GM12878 (cell line): ENCODE results near the gene DYDC2.

ENCODE experiments used
- CHD4 ChIP-seq: fragments of 200-600 bp; sonication (generic); IDR thresholded peaks from 2 replicates; pipeline ENCODE4 v1.6.1; 2016; ENCODE audit warnings: mild to moderate bottlenecking
- JUNB ChIP-seq: IDR thresholded peaks from 2 replicates; pipeline ENCODE4 v1.6.1; 2016; ENCODE audit warnings: antibody characterized with exemption, mild to moderate bottlenecking
- TF ChIP-seq, protein P1 (sequence below): IDR thresholded peaks from 2 replicates; pipeline ENCODE4 v1.6.1; 2011; ENCODE audit warnings: low read depth, low read length, improper control_type of control experiment, borderline replicate concordance

DNA sequence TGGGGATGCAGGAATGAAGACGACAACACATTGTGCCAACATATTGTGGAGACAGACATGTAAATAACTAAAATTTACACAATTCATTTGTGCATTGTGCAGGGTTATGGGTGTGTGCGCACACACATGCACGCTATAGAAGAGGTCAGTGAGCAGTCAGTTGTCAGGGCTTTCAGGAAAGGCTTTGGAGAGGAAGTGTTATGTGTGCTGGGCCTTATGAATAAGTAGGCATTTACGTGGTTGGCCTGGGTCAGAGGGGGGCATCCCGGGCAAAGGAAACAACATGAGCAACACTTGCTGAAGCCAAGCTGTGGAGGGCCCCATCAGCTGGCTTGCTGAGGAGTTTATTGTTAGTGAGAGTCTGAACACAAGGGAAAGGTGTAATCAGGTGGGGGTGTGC is 55.9 kb downstream of the DYDC2 start:
- TF ChIP-seq, protein P1, sequence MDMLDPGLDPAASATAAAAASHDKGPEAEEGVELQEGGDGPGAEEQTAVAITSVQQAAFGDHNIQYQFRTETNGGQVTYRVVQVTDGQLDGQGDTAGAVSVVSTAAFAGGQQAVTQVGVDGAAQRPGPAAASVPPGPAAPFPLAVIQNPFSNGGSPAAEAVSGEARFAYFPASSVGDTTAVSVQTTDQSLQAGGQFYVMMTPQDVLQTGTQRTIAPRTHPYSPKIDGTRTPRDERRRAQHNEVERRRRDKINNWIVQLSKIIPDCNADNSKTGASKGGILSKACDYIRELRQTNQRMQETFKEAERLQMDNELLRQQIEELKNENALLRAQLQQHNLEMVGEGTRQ, result no peak
- TF ChIP-seq JUNB (no peak), CHD4 (no peak)
